Measurements from ENCODE around the gene TUBB6. TPM values are rescaled to one million over a fixed set of nuclear protein-coding genes. Genes with fewer than 3 reads are reported as not detected.

The TUBB6 gene
- total and polyA plus RNA-seq, 4 donors: 57.8 to 157 (median 109) TPM

GRCh38 chr18:12330766-12331165 lies 22.7 kb downstream of the TUBB6 start:
- no peak for ATAC-seq (ENCODE audit: insufficient read depth, low FRiP score)
- WGBS, 2 donors: 93 to 95% methylated on average over 4 of the region's 4 CpGs
- Histone ChIP-seq H3K9me3 (ENCODE audit: control insufficient read depth in 4 of 4, insufficient read depth in 3 of 4, low read length in 3 of 4) (no peaks in the 10 kb centered on the region), H3K36me3 (ENCODE audit: control insufficient read depth in 4 of 4, insufficient read depth in 4 of 4, low read length in 4 of 4) (peaks cover 13 to 35% (median 31%) of the 10 kb centered on the region in 4 donors), H3K4me3 (no peak overlapping the region), H3K4me1 (ENCODE audit: control insufficient read depth in 5 of 5, insufficient read depth in 5 of 5, low read length in 5 of 5) (peaks cover 0 to 4% (median 0%) of the 10 kb centered on the region in 5 donors), H3K27ac (ENCODE audit: low read depth in 1 of 2, low read length in 1 of 2) (no peak overlapping the region), H3K9ac (ENCODE audit: insufficient read depth in 1 of 2, low read length in 2 of 2) (no peak overlapping the region), H3K27me3 (ENCODE audit: control insufficient read depth in 3 of 3, insufficient read depth in 3 of 3, low read length in 2 of 3) (no peaks in the 10 kb centered on the region)
- no peak for TF ChIP-seq CTCF (IDR thresholded peaks at IDR 0.05; ENCODE audit: control extremely low read depth, extremely low read depth)
- DNase-seq: no peak

- H3K4me1 ChIP-seq (ENCODE audit: control insufficient read depth in 5 of 5, insufficient read depth in 5 of 5, low read length in 5 of 5): no peaks in the 10 kb centered on the region
- peaks cover 16 to 37% (median 28%) of the 10 kb centered on the region in 4 donors for H3K36me3 ChIP-seq (ENCODE audit: control insufficient read depth in 4 of 4, insufficient read depth in 4 of 4, low read length in 4 of 4)
- 87 to 93% methylated on average over 10 of the region's 10 CpGs for WGBS, 2 donors
- ATAC-seq (ENCODE audit: insufficient read depth, low FRiP score): no peak
- no peak for DNase-seq
- no peak overlapping the region for H3K27ac ChIP-seq (ENCODE audit: low read depth in 1 of 2, low read length in 1 of 2)
- no peak for TF ChIP-seq CTCF (IDR thresholded peaks at IDR 0.05; ENCODE audit: control extremely low read depth, extremely low read depth)
- H3K4me3 ChIP-seq: no peak overlapping the region
- H3K9me3 ChIP-seq (ENCODE audit: control insufficient read depth in 4 of 4, insufficient read depth in 3 of 4, low read length in 3 of 4): no peaks in the 10 kb centered on the region
- H3K27me3 ChIP-seq (ENCODE audit: control insufficient read depth in 3 of 3, insufficient read depth in 3 of 3, low read length in 2 of 3): no peaks in the 10 kb centered on the region
- H3K9ac ChIP-seq (ENCODE audit: insufficient read depth in 1 of 2, low read length in 2 of 2): no peak overlapping the region
Observed at GRCh38 chr18:12333506-12334290, 25.7 kb downstream of the TUBB6 start.

GRCh38 chr18:12334366-12334808 lies 26.3 kb downstream of the TUBB6 start:
- Histone ChIP-seq H3K9me3 (ENCODE audit: control insufficient read depth in 4 of 4, insufficient read depth in 3 of 4, low read length in 3 of 4) (no peaks in the 10 kb centered on the region), H3K9ac (ENCODE audit: insufficient read depth in 1 of 2, low read length in 2 of 2) (no peak overlapping the region), H3K4me3 (no peak overlapping the region), H3K27ac (ENCODE audit: low read depth in 1 of 2, low read length in 1 of 2) (no peak overlapping the region), H3K4me1 (ENCODE audit: control insufficient read depth in 5 of 5, insufficient read depth in 5 of 5, low read length in 5 of 5) (no peaks in the 10 kb centered on the region), H3K27me3 (ENCODE audit: control insufficient read depth in 3 of 3, insufficient read depth in 3 of 3, low read length in 2 of 3) (no peaks in the 10 kb centered on the region), H3K36me3 (ENCODE audit: control insufficient read depth in 4 of 4, insufficient read depth in 4 of 4, low read length in 4 of 4) (peaks cover 12 to 33% (median 25%) of the 10 kb centered on the region in 4 donors)
- ATAC-seq (ENCODE audit: insufficient read depth, low FRiP score) (no peak), DNase-seq (peak in 1 of 3 donors; percentile 41)
- TF ChIP-seq CTCF (IDR thresholded peaks at IDR 0.05; ENCODE audit: control extremely low read depth, extremely low read depth): no peak
- WGBS, 2 donors: 67 to 80% methylated on average over 2 of the region's 2 CpGs

All from lung (tissue), 12 donors.